Limb (tissue), 2 donors: Measurements from ENCODE around the gene CCDC201.

Experiments
- DNase-seq, 2 donors: peaks; one replicate each; pipeline ENCODE4 v3.0.0-alpha.2; 2016; ENCODE audit errors: extremely low spot score in 2 of 2

The CCDC201 gene

GRCh38 chr7:45873035-45873354 lies at the start of gene CCDC201:
Gene CCDC201, minus strand, starts transcription at chr7:45873082. Its CDS starts 75 bp downstream, at chr7:45873007.
- no peak for DNase-seq

- DNase-seq, result peak; percentile 85 to 88
These were observed 49.0 kb upstream of the CCDC201 start for GRCh38 chr7:45921699-45922519.

- DNase-seq, result no peak
These were observed 48.5 kb upstream of the CCDC201 start for GRCh38 chr7:45921381-45921698.

GRCh38 chr7:45920502-45921380 lies 47.9 kb upstream of the CCDC201 start, which contains the start of gene IGFBP3:
Gene IGFBP3, minus strand, starts transcription at chr7:45921272. Its CDS starts 132 bp downstream, at chr7:45921140.
- DNase-seq, result peak; percentile 67 to 87

GRCh38 chr7:45919993-45920459 lies 47.1 kb upstream of the CCDC201 start:
- DNase-seq, result no peak

GRCh38 chr7:45919231-45919784 lies 46.4 kb upstream of the CCDC201 start:
- DNase-seq, result peak in 1 of 2 donors; percentile 45

GRCh38 chr7:45918556-45918955 lies 45.7 kb upstream of the CCDC201 start:
- no peak for DNase-seq

GRCh38 chr7:45917658-45918057 lies 44.8 kb upstream of the CCDC201 start:
- DNase-seq, result peak; percentile 78 to 91

- DNase-seq, result no peak
These were observed 44.2 kb upstream of the CCDC201 start for GRCh38 chr7:45917064-45917463.

GRCh38 chr7:45915606-45916005 lies 42.7 kb upstream of the CCDC201 start:
- DNase-seq, result no peak

- DNase-seq, result no peak
These were observed 42.0 kb upstream of the CCDC201 start for GRCh38 chr7:45914911-45915310.

- DNase-seq, result no peak
These were observed 40.1 kb upstream of the CCDC201 start for GRCh38 chr7:45912972-45913371.

- no peak for DNase-seq
These were observed 38.4 kb upstream of the CCDC201 start for GRCh38 chr7:45911311-45911710.

- no peak for DNase-seq
These were observed 38.0 kb upstream of the CCDC201 start for GRCh38 chr7:45910855-45911254.

GRCh38 chr7:45909561-45909960 lies 36.7 kb upstream of the CCDC201 start:
- DNase-seq, result no peak

- no peak for DNase-seq
These were observed 29.9 kb upstream of the CCDC201 start for GRCh38 chr7:45902820-45903219.

- DNase-seq, result no peak
These were observed 28.7 kb upstream of the CCDC201 start for GRCh38 chr7:45901566-45901965.

- no peak for DNase-seq
These were observed 25.3 kb upstream of the CCDC201 start for GRCh38 chr7:45898222-45898621.

- DNase-seq, result no peak
These were observed 24.3 kb upstream of the CCDC201 start for GRCh38 chr7:45897042-45897690.

GRCh38 chr7:45894665-45895062 lies 21.8 kb upstream of the CCDC201 start:
- no peak for DNase-seq

GRCh38 chr7:45893996-45894664 lies 21.2 kb upstream of the CCDC201 start:
- DNase-seq, result no peak
